ENCODE measurements around the gene SERPINA3. TPM values are rescaled to one million over a fixed set of nuclear protein-coding genes. Genes with fewer than 3 reads are reported as not detected.
"Not testable (repeated sequence)": the region's sequence is repeated elsewhere in the genome, so short reads cannot be mapped to it uniquely, and the experiment has no call there.

The SERPINA3 gene
- total RNA-seq, 2 donors from 2014 or later: 57.2 to 330 TPM

GRCh38 chr14:94631536-94632304, 19.5 kb downstream of the SERPINA3 start:
- H3K27me3 ChIP-seq: no peaks in the 10 kb centered on the region
- H3K4me3 ChIP-seq: no peak overlapping the region
- H3K9me3 ChIP-seq: no peaks in the 10 kb centered on the region
- no peak overlapping the region for H3K27ac ChIP-seq
- no peak for TF ChIP-seq CTCF (IDR thresholded peaks at IDR 0.05)
- no peak for DNase-seq (ENCODE audit: low spot score)
- no peaks in the 10 kb centered on the region for H3K4me1 ChIP-seq
- H3K36me3 ChIP-seq: no peaks in the 10 kb centered on the region

- TF ChIP-seq CTCF (IDR thresholded peaks at IDR 0.05): no peak
- no peak for DNase-seq (ENCODE audit: low spot score)
- H3K4me3 ChIP-seq: no peak overlapping the region
- H3K27ac ChIP-seq: no peak overlapping the region
- H3K36me3 ChIP-seq: no peaks in the 10 kb centered on the region
- H3K4me1 ChIP-seq: no peaks in the 10 kb centered on the region
- no peaks in the 10 kb centered on the region for H3K27me3 ChIP-seq
- H3K9me3 ChIP-seq: no peaks in the 10 kb centered on the region
Measured at GRCh38 chr14:94632305-94632590, 20.1 kb downstream of the SERPINA3 start.

- no peak overlapping the region for H3K27ac ChIP-seq
- H3K4me1 ChIP-seq: no peaks in the 10 kb centered on the region
- H3K9me3 ChIP-seq: no peaks in the 10 kb centered on the region
- H3K4me3 ChIP-seq: no peak overlapping the region
- H3K27me3 ChIP-seq: no peaks in the 10 kb centered on the region
- TF ChIP-seq CTCF (IDR thresholded peaks at IDR 0.05): no peak
- no peaks in the 10 kb centered on the region for H3K36me3 ChIP-seq
- no peak for DNase-seq (ENCODE audit: low spot score)
Measured at GRCh38 chr14:94633121-94633520, 20.9 kb downstream of the SERPINA3 start.

- TF ChIP-seq CTCF (IDR thresholded peaks at IDR 0.05): no peak
- Histone ChIP-seq H3K4me1 (no peaks in the 10 kb centered on the region), H3K9me3 (no peaks in the 10 kb centered on the region), H3K4me3 (no peak overlapping the region), H3K27me3 (no peaks in the 10 kb centered on the region), H3K27ac (no peak overlapping the region), H3K36me3 (no peaks in the 10 kb centered on the region)
- no peak for DNase-seq (ENCODE audit: low spot score)
Measured at GRCh38 chr14:94635154-94635553, 23.0 kb downstream of the SERPINA3 start.

GRCh38 chr14:94636744-94637412, 24.7 kb downstream of the SERPINA3 start:
- no peak for DNase-seq (ENCODE audit: low spot score)
- Histone ChIP-seq H3K27me3 (no peaks in the 10 kb centered on the region), H3K4me1 (no peaks in the 10 kb centered on the region), H3K4me3 (no peak overlapping the region), H3K27ac (no peak overlapping the region), H3K9me3 (no peaks in the 10 kb centered on the region), H3K36me3 (no peaks in the 10 kb centered on the region)
- TF ChIP-seq CTCF (IDR thresholded peaks at IDR 0.05): no peak

- DNase-seq (ENCODE audit: low spot score); H3K4me1 ChIP-seq; H3K4me3 ChIP-seq; H3K27ac ChIP-seq; H3K27me3 ChIP-seq; H3K36me3 ChIP-seq; H3K9me3 ChIP-seq: not testable (repeated sequence)
Measured at GRCh38 chr14:94637814-94638213, 25.6 kb downstream of the SERPINA3 start.
